Right lobe of liver (tissue), 6 donors: ENCODE data around the gene DIP2C. TPM values are rescaled to one million over a fixed set of nuclear protein-coding genes. Genes with fewer than 3 reads are reported as not detected.

Experiments
- ATAC-seq, 4 donors: fragments of 200-7000 bp; cut with Tn5 transposase; one replicate each; pipeline ENCODE4 v1.9.1; 2020; ENCODE audit warnings: mild to moderate bottlenecking in 4 of 4, moderate library complexity in 4 of 4
- DNase-seq, 3 donors: peaks; one replicate each; pipeline ENCODE4 v3.0.0-alpha.2; 2020
- H3K27ac ChIP-seq, 3 donors: fragments of 200-600 bp; one replicate each; pipeline ENCODE4 v1.8.0; 2022
- H3K27me3 ChIP-seq, 2 donors: fragments of 200-600 bp; one replicate each; pipeline ENCODE4 v1.8.0; 2022
- H3K36me3 ChIP-seq, 4 donors: fragments of 200-600 bp; sonication (generic) in 1 of 4; one replicate each; pipeline versions ENCODE4 v1.5.1 to v1.8.0; 2017 to 2022; ENCODE audit warnings: control low read depth in 1 of 4
- H3K4me1 ChIP-seq, 4 donors: fragments of 200-600 bp; sonication (generic) in 1 of 4; one replicate each; pipeline versions ENCODE4 v1.5.1 to v1.8.0; 2017 to 2022; ENCODE audit warnings: control low read depth in 1 of 4
- H3K4me3 ChIP-seq, 3 donors: fragments of 200-600 bp; one replicate each; pipeline ENCODE4 v1.8.0; 2022
- H3K9me3 ChIP-seq, 4 donors: fragments of 200-600 bp; sonication (generic) in 1 of 4; one replicate each; pipeline versions ENCODE4 v1.5.1 to v1.8.0; 2017 to 2022; ENCODE audit warnings: control low read depth in 1 of 4
- POLR2A ChIP-seq: fragments of 450-650 bp; IDR thresholded peaks from one replicate; pipeline ENCODE4 v1.6.1; 2017; ENCODE audit warnings: antibody characterized with exemption, mild to moderate bottlenecking
- WGBS: methylation state at CpG from one replicate; pipeline ENCODE4 v1.1.6; 2018; ENCODE audit warnings: low coverage, low lambda C conversion rate; ENCODE audit not compliant: insufficient coverage; ENCODE audit errors: missing lambda C conversion rate; 5-methylcytosine and 5-hydroxymethylcytosine counted together
- intact Hi-C, 2 donors: fragments of 100-400 bp; cut with DNase I; formaldehyde crosslinking; loops; one replicate each; pipeline versions ENCODE4 v1.11.2 to v1.14.1; 2022
- total RNA-seq, 6 experiments: library from RNA; depleted of rRNA in 2 of 6; stranded (reverse); fragments of >200 nt in 2 of 6; fragmentation: NEBNext Ultra II Directional in 3 of 6; extraction: Animal tissue kit (Norgen Biotek cat#: 25700) in 3 of 6; gene quantifications; one replicate each; pipeline versions ENCODE4 v1.1.0 to v1.2.4, GENCODE V29; 2016 to 2023
- TF ChIP-seq, protein P1 (sequence below), 4 donors: fragments of 200-600 bp in 3 of 4; fragments of 450-650 bp in 1 of 4; IDR thresholded peaks; one replicate each; pipeline versions ENCODE4 v1.5.1 to v1.8.0; 2016 to 2022; ENCODE audit warnings: antibody characterized with exemption in 4 of 4, mild to moderate bottlenecking in 2 of 4
- donor health status: DM: no; HTN: yes; CAD: no.
- donor health status: DM: no; HTN: no; CAD: no.
- donor health status: DM: no; HTN: no; CAD: no.
- donor health status: DM: no; HTN: yes; CAD: no.
- donor health status: DM: no; HTN: yes; CAD: no.

DIP2C gene
- total RNA-seq, 6 experiments from 2014 or later: 8.0 to 13.5 (median 11.7) TPM

DNA sequence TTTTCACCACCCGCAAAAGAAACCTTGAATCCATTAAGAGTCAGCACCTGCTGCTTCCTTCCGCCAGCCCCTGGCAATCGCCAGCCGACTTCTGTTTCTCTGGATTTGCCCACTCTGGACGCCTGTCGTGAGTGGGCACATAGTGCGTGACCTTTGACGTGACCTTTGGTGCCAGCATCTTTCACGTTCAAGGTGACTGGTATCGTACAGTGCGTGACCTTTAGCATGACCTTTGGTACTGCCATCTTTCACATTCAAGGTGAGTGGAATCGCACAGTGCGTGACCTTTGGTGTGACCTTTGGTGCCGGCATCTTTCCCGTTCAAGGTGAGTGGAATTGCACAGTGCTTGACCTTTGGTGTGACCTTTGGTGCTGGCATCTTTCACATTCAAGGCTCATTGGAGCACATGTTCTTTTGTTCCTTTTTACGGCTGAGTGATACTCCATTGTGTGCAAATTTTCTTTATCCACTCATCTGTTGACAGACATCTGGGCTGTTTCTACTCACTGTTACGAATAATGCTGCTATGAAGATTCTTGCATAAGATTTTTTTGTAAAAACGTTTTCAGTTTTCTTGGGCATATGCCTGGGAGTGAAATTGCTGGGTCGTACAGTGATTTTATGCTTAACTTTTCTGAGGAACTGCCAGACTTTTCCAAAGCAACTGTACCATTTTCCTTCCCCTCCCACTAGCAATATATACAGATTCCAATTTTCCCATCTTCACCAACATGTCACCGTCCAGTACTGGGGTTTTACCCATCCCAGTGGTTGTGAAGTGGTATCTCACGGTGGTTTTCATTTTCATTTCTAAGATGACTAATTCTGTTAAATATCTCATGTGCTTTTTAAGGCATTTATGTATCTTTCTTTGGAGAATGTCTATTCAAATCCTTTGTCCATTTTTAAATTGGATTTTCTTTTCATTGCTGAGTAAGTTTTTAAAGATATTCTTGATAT lies 145.3 kb downstream of the DIP2C start:
- no peak overlapping the region for H3K27ac ChIP-seq
- no peaks in the 10 kb centered on the region for H3K9me3 ChIP-seq
- H3K36me3 ChIP-seq: no peaks in the 10 kb centered on the region
- intact Hi-C loops: no loop called here
- no peak for TF ChIP-seq POLR2A
- TF ChIP-seq, protein P1, sequence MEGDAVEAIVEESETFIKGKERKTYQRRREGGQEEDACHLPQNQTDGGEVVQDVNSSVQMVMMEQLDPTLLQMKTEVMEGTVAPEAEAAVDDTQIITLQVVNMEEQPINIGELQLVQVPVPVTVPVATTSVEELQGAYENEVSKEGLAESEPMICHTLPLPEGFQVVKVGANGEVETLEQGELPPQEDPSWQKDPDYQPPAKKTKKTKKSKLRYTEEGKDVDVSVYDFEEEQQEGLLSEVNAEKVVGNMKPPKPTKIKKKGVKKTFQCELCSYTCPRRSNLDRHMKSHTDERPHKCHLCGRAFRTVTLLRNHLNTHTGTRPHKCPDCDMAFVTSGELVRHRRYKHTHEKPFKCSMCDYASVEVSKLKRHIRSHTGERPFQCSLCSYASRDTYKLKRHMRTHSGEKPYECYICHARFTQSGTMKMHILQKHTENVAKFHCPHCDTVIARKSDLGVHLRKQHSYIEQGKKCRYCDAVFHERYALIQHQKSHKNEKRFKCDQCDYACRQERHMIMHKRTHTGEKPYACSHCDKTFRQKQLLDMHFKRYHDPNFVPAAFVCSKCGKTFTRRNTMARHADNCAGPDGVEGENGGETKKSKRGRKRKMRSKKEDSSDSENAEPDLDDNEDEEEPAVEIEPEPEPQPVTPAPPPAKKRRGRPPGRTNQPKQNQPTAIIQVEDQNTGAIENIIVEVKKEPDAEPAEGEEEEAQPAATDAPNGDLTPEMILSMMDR (IDR thresholded peaks at IDR 0.05): no peak
- 82% methylated on average over 19 of the region's 21 CpGs for WGBS
- H3K27me3 ChIP-seq: no peaks in the 10 kb centered on the region
- H3K4me1 ChIP-seq: no peaks in the 10 kb centered on the region
- ATAC-seq (no peak), DNase-seq (no peak)
- H3K4me3 ChIP-seq: no peak overlapping the region

GRCh38 chr10:543131-543530 lies 146.3 kb downstream of the DIP2C start:
- H3K4me1 ChIP-seq: no peaks in the 10 kb centered on the region
- 92% methylated on average over 11 of the region's 13 CpGs for WGBS
- H3K27me3 ChIP-seq: no peaks in the 10 kb centered on the region
- intact Hi-C loops: no loop called here
- DNase-seq (no peak), ATAC-seq (no peak)
- H3K36me3 ChIP-seq: no peaks in the 10 kb centered on the region
- no peak overlapping the region for H3K4me3 ChIP-seq
- H3K9me3 ChIP-seq: no peaks in the 10 kb centered on the region
- TF ChIP-seq, protein P1 (IDR thresholded peaks at IDR 0.05): no peak
- no peak for TF ChIP-seq POLR2A
- no peak overlapping the region for H3K27ac ChIP-seq

DNA sequence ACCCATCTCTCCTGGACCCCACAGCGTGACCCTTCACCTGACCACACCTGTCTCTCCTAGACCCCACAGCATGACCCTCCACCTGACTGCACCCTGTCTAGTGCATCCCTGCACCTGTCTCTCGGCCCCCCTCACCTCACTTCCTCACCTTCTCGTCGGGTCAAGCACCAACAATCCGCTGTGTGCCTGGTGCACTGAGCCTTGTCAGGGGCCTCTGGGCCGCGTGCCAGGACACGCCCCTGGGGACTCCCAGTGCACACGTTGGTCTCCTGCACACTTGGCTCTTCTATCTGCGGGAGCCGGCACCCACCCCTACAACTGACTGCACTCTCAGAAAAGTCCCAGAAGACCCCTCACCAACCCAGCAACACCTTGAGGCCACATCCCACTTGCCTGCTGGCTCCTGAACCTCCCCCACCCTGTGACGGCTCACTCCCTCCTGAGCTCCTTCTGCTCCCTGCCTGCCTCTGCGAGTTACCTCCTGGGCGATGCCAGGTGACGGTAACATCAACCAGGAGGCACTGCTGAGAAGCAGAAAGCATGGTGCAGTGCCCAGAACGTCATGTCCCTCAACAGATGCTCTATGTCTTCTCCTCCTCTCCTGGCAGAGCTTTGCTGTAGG lies 147.6 kb downstream of the DIP2C start:
- intact Hi-C loops: no loop called here
- no peaks in the 10 kb centered on the region for H3K4me1 ChIP-seq
- DNase-seq: no peak
- H3K27ac ChIP-seq: no peak overlapping the region
- no peak for ATAC-seq
- 64% methylated on average over 2 of the region's 16 CpGs for WGBS
- TF ChIP-seq, protein P1 (IDR thresholded peaks at IDR 0.05): no peak
- TF ChIP-seq POLR2A: no peak
- no peaks in the 10 kb centered on the region for H3K36me3 ChIP-seq
- H3K4me3 ChIP-seq: no peak overlapping the region
- no peaks in the 10 kb centered on the region for H3K9me3 ChIP-seq
- no peaks in the 10 kb centered on the region for H3K27me3 ChIP-seq

- H3K4me1 ChIP-seq: no peaks in the 10 kb centered on the region
- intact Hi-C loops: no loop called here
- H3K27me3 ChIP-seq: no peaks in the 10 kb centered on the region
- no peak overlapping the region for H3K27ac ChIP-seq
- 100% methylated on average over 1 of the region's 13 CpGs for WGBS
- no peaks in the 10 kb centered on the region for H3K9me3 ChIP-seq
- ATAC-seq (peak in 1 of 4 donors; percentile 13), DNase-seq (no peak)
- no peaks in the 10 kb centered on the region for H3K36me3 ChIP-seq
- no peak overlapping the region for H3K4me3 ChIP-seq
- TF ChIP-seq POLR2A: no peak
- TF ChIP-seq, protein P1 (IDR thresholded peaks at IDR 0.05): no peak
Observed at GRCh38 chr10:541041-541440, 148.4 kb downstream of the DIP2C start.
